ENCODE results near the gene TPX2. TPM values are rescaled to one million over a fixed set of nuclear protein-coding genes. Genes with fewer than 3 reads are reported as not detected.

Gene TPX2
- total and polyA plus RNA-seq, 2 donors (not counting 3 experiments of a cell fraction or from before 2014, with no cell fraction given) = 24.8 to 114 TPM

GRCh38 chr20:31770243-31770642, 31.2 kb downstream of the TPX2 start:
- Histone ChIP-seq H4K20me1 (replicated peaks; ENCODE audit: control insufficient read depth, extremely low read depth, insufficient read depth, low read length) (no peaks in the 10 kb centered on the region), H3K79me2 (ENCODE audit: control insufficient read depth, insufficient read depth, low read length) (peaks cover 29% of the 10 kb centered on the region), H3K27me3 (ENCODE audit: control insufficient read depth in 2 of 2, insufficient read depth in 2 of 2, low read length in 2 of 2) (no peaks in the 10 kb centered on the region), H3K9ac (replicated peaks; ENCODE audit: extremely low read depth, insufficient read depth, low read length) (no peak overlapping the region), H3K9me1 (replicated peaks; ENCODE audit: control insufficient read depth, extremely low read depth, insufficient read depth, low read length) (no peaks in the 10 kb centered on the region), H3K4me3 (replicated peaks in 1 of 3; ENCODE audit: insufficient read depth in 1 of 3, low read depth in 1 of 3, low read length in 3 of 3) (no peak overlapping the region), H3K36me3 (ENCODE audit: control insufficient read depth in 2 of 2, extremely low read depth in 1 of 2, insufficient read depth in 2 of 2, low read length in 2 of 2) (peaks cover 0 to 14% of the 10 kb centered on the region in 2 experiments), H2AFZ (ENCODE audit: low read depth, low read length) (no peak overlapping the region), H3K27ac (ENCODE audit: insufficient read depth, low read depth, low read length) (no peak overlapping the region), H3K9me3 (replicated peaks; ENCODE audit: control insufficient read depth, insufficient read depth, low read length) (no peaks in the 10 kb centered on the region), H3K4me2 (ENCODE audit: insufficient read depth, low read length) (no peak overlapping the region), H3K4me1 (ENCODE audit: control insufficient read depth, extremely low read depth, insufficient read depth, low read length) (no peaks in the 10 kb centered on the region)
- dilution Hi-C loops (cut with MboI; ENCODE audit: extremely low pct_ligation_motif_present, low sequenced_read_pairs) (no loop called here), intact Hi-C loops (cut with micrococcal nuclease) (no loop called here)
- CTCF ChIA-PET = interaction anchor here (1.2 kb wide), 1 partner anchor 15 kb away, joined by 3 read pairs; no protein-coding TSS in a partner anchor
- DNase-seq (ENCODE audit: low read depth, low spot score) = no peak
- POLR2A ChIA-PET = no interaction called here
- BruUV-seq (replicated peaks) = no TSS peak
- FAIRE-seq = no peak
- TF ChIP-seq JUN (IDR thresholded peaks at IDR 0.05; ENCODE audit: borderline replicate concordance, insufficient read depth, insufficient read length, low read depth) = no peak
- TF ChIP-seq POLR2AphosphoS5 (IDR thresholded peaks at IDR 0.05; ENCODE audit: insufficient read depth, low read depth, low read length) = no peak
- TF ChIP-seq CTCF (IDR thresholded peaks at IDR 0.05; ENCODE audit: extremely low read depth in 1 of 2, insufficient read depth in 1 of 2, low read depth in 1 of 2, low read length in 2 of 2) = no peak
- no peak for TF ChIP-seq MYC (IDR thresholded peaks at IDR 0.05; ENCODE audit: low read depth, low read length)
- no peak for TF ChIP-seq FOS (IDR thresholded peaks at IDR 0.05; ENCODE audit: borderline replicate concordance, insufficient read depth, low read length)

DNA sequence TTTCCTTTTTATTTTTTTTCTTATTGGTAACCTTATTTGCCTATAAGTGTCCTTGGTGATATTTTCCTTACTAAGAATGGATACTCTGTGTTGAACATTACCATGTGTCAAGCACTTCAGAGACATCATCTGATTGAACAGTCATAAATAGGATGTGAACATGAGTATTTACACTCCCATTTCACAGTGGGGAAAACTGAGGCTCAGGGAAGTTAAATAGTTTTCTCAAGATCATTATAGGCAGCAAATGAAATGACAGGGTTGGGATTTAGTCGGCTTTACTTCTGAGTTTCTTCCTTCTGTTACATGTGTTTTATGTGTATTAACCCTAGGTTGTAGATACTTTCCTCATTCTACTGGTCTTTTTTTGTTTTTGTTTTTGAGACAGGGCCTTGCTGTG, 35.3 kb downstream of the TPX2 start:
- intact Hi-C loops (cut with micrococcal nuclease) = no loop called here
- Histone ChIP-seq H3K9ac (replicated peaks; ENCODE audit: extremely low read depth, insufficient read depth, low read length) (no peak overlapping the region), H3K4me3 (replicated peaks in 1 of 3; ENCODE audit: insufficient read depth in 1 of 3, low read depth in 1 of 3, low read length in 3 of 3) (no peak overlapping the region), H4K20me1 (replicated peaks; ENCODE audit: control insufficient read depth, extremely low read depth, insufficient read depth, low read length) (no peaks in the 10 kb centered on the region), H3K9me3 (replicated peaks; ENCODE audit: control insufficient read depth, insufficient read depth, low read length) (no peaks in the 10 kb centered on the region), H2AFZ (ENCODE audit: low read depth, low read length) (no peak overlapping the region), H3K36me3 (ENCODE audit: control insufficient read depth in 2 of 2, extremely low read depth in 1 of 2, insufficient read depth in 2 of 2, low read length in 2 of 2) (peaks cover 0 to 37% of the 10 kb centered on the region in 2 experiments), H3K27me3 (ENCODE audit: control insufficient read depth in 2 of 2, insufficient read depth in 2 of 2, low read length in 2 of 2) (no peaks in the 10 kb centered on the region), H3K27ac (ENCODE audit: insufficient read depth, low read depth, low read length) (no peak overlapping the region), H3K4me1 (ENCODE audit: control insufficient read depth, extremely low read depth, insufficient read depth, low read length) (no peaks in the 10 kb centered on the region), H3K9me1 (replicated peaks; ENCODE audit: control insufficient read depth, extremely low read depth, insufficient read depth, low read length) (no peaks in the 10 kb centered on the region), H3K4me2 (ENCODE audit: insufficient read depth, low read length) (no peak overlapping the region), H3K79me2 (ENCODE audit: control insufficient read depth, insufficient read depth, low read length) (peaks cover 20% of the 10 kb centered on the region)
- DNase-seq (ENCODE audit: low read depth, low spot score) (no peak), FAIRE-seq (no peak)
- BruUV-seq (replicated peaks) = no TSS peak
- POLR2A ChIA-PET = no interaction called here
- CTCF ChIA-PET = no interaction called here
- dilution Hi-C loops (cut with MboI; ENCODE audit: extremely low pct_ligation_motif_present, low sequenced_read_pairs) = no loop called here
- TF ChIP-seq EZH2 (IDR thresholded peaks at IDR 0.05; ENCODE audit: borderline replicate concordance, low read depth, low read length, severe bottlenecking) (no peak), MAX (IDR thresholded peaks at IDR 0.05; ENCODE audit: insufficient read depth, insufficient read length) (no peak), POLR2A (IDR thresholded peaks at IDR 0.05; ENCODE audit: low read depth, low read length) (no peak), FOS (IDR thresholded peaks at IDR 0.05; ENCODE audit: borderline replicate concordance, insufficient read depth, low read length) (no peak), POLR2AphosphoS5 (IDR thresholded peaks at IDR 0.05; ENCODE audit: insufficient read depth, low read depth, low read length) (no peak), CTCF (IDR thresholded peaks at IDR 0.05; ENCODE audit: extremely low read depth in 1 of 2, insufficient read depth in 1 of 2, low read depth in 1 of 2, low read length in 2 of 2) (no peak), JUN (IDR thresholded peaks at IDR 0.05; ENCODE audit: borderline replicate concordance, insufficient read depth, insufficient read length, low read depth) (no peak), MYC (IDR thresholded peaks at IDR 0.05; ENCODE audit: low read depth, low read length) (no peak), GATA2 (IDR thresholded peaks at IDR 0.05; ENCODE audit: insufficient read depth, insufficient read length, low read depth, low read length) (no peak)

Measured in endothelial cell of umbilical vein (primary cell).